ENCODE data around the gene IWS1.

Gene IWS1

DNA sequence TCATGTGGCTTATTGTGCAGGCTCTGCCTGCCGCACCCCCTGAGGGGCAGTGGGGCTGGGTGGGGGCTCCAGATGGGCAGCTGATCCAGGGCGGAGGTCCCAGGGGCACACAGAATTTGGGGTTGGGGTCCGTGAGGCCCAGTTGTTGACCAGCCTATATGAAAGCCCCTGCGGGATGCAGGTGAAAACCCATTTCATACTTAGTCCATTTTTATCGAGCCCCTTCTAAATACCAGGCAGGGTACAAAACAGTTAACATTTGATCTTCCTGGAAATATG lies 39.8 kb upstream of the IWS1 start:
- TF ChIP-seq L3MBTL2 (conservative IDR thresholded peaks at IDR 0.05), result no peak
- TF ChIP-seq SUZ12 (IDR thresholded peaks at IDR 0.05), result no peak
- TF ChIP-seq ZNF384 (IDR thresholded peaks at IDR 0.05), result no peak
- TF ChIP-seq TARDBP (IDR thresholded peaks at IDR 0.05), result no peak
- TF ChIP-seq, protein P1, sequence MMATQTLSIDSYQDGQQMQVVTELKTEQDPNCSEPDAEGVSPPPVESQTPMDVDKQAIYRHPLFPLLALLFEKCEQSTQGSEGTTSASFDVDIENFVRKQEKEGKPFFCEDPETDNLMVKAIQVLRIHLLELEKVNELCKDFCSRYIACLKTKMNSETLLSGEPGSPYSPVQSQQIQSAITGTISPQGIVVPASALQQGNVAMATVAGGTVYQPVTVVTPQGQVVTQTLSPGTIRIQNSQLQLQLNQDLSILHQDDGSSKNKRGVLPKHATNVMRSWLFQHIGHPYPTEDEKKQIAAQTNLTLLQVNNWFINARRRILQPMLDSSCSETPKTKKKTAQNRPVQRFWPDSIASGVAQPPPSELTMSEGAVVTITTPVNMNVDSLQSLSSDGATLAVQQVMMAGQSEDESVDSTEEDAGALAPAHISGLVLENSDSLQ (IDR thresholded peaks at IDR 0.05), result no peak
- TF ChIP-seq FOXA1 (IDR thresholded peaks at IDR 0.05), result no peak
- no peak for TF ChIP-seq HDGF (IDR thresholded peaks at IDR 0.05; ENCODE audit: borderline replicate concordance)
- TF ChIP-seq NFRKB (IDR thresholded peaks at IDR 0.05), result no peak
- no peak for TF ChIP-seq LEF1 (IDR thresholded peaks at IDR 0.05; ENCODE audit: borderline replicate concordance)
- no peak for TF ChIP-seq BHLHE40 (IDR thresholded peaks at IDR 0.05; ENCODE audit: borderline replicate concordance)
- no peak for TF ChIP-seq FOXM1 (IDR thresholded peaks at IDR 0.05; ENCODE audit: borderline replicate concordance)
- TF ChIP-seq ELF4 (IDR thresholded peaks at IDR 0.05), result no peak
- no peak for TF ChIP-seq ARNT (IDR thresholded peaks at IDR 0.05)
- ChIA-PET POLR2A (no interaction called here), CTCF (interaction anchor here (1.3 kb wide), 1 partner anchor 86 kb away, joined by 3 read pairs; no protein-coding TSS in a partner anchor)
- DNase-seq (ENCODE audit: extremely low spot score), result no peak

DNA sequence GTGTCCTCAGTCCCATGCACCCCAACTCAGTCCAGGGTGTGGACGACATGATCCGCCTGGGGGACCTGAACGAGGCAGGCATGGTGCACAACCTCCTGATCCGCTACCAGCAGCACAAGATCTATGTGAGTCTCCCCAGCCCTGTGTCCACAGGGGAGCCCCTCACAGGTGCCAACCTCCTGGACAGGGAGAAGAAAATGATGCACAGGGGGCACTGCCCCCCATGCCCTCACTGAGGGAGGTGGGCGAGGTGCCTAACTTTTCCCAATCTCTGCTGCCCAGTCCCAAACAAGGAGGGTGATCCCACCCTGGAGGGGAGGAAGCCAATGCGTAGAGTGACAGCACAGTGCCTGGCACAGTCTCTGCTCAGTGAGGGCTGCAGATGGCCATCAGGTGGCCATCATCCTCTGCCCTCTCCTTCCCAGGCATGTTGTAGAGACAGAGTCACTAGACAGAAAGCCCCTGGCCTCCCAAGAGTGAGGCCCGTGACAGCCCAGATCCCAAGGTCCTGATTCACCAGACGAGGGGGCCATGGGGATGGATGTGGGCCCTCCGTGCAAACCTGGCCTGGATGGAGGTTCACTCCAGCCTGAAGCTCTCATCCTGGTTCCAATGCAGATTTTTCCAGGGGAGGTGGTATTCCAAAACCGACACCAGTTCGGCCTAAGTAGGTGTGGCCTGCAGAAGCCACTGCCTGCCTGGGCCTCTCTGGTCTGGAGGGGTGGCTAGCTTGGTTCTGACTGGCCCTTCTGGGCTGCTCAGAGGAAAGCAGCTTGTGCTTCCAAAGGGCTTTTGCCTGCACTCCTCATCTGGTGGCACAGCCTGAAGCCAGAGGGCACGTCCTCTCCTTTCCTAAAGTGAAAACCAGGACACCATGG lies 39.2 kb upstream of the IWS1 start:
- DNase-seq (ENCODE audit: extremely low spot score), result no peak
- TF ChIP-seq FOXA1 (IDR thresholded peaks at IDR 0.05) (no peak), TARDBP (IDR thresholded peaks at IDR 0.05) (no peak), LEF1 (IDR thresholded peaks at IDR 0.05; ENCODE audit: borderline replicate concordance) (no peak), ZNF384 (IDR thresholded peaks at IDR 0.05) (no peak), ARNT (IDR thresholded peaks at IDR 0.05) (no peak), NFRKB (IDR thresholded peaks at IDR 0.05) (no peak), ELF4 (IDR thresholded peaks at IDR 0.05) (no peak), CTBP1 (IDR thresholded peaks at IDR 0.05; ENCODE audit: borderline replicate concordance) (no peak), L3MBTL2 (conservative IDR thresholded peaks at IDR 0.05) (no peak), BHLHE40 (IDR thresholded peaks at IDR 0.05; ENCODE audit: borderline replicate concordance) (no peak), FOXK2 (IDR thresholded peaks at IDR 0.05) (no peak), SUZ12 (IDR thresholded peaks at IDR 0.05) (no peak), SP1 (IDR thresholded peaks at IDR 0.05) (no peak), FOXM1 (IDR thresholded peaks at IDR 0.05; ENCODE audit: borderline replicate concordance) (no peak), HDGF (IDR thresholded peaks at IDR 0.05; ENCODE audit: borderline replicate concordance) (no peak)
- TF ChIP-seq, protein P1 (IDR thresholded peaks at IDR 0.05), result no peak
- ChIA-PET POLR2A (no interaction called here), CTCF (no interaction called here)

DNA sequence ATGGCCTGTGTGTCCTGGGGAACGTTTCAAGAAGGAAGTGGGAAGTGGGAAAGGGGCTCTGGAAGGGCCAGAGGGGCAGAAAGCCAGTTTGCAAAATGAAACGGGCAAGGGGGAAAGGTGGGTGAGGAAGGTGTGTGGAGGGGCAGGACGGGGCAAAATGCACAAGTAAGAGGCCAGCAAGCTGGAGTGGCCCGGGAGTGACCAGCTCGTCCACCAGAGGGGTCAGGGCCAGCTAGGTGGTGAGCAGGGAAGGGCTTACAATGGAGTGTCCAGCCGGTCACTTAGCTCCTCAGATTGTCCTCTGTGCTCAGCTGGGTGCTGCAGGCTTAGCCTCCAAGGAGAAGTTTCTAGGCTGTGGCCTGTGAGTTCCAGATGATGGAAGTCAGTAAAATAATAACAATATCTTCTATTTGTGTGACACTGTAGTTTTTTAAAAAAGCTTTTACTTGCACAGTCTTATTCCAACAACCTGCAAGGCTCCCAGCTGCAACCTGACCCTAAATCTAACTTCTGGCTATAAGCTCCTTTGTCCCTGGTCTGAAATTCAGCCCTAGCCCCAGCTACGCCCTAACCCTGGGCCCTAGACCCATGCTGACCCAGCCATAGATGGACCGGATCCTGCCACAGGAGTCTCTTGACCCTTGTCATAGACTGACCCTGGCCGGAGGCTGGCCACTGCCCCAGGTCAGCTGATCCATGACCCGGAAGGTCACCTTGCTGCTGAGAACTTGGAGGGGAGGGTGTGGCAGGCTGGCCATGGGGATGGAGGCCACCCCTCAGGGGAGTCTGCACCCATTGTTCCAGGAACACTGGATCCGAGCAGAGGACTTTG lies 38.4 kb upstream of the IWS1 start:
- ChIA-PET POLR2A (no interaction called here), CTCF (no interaction called here)
- TF ChIP-seq HDGF (IDR thresholded peaks at IDR 0.05; ENCODE audit: borderline replicate concordance) (no peak), LEF1 (IDR thresholded peaks at IDR 0.05; ENCODE audit: borderline replicate concordance) (no peak), FOXA1 (IDR thresholded peaks at IDR 0.05) (no peak), NFRKB (IDR thresholded peaks at IDR 0.05) (no peak), SP1 (IDR thresholded peaks at IDR 0.05) (no peak), CTBP1 (IDR thresholded peaks at IDR 0.05; ENCODE audit: borderline replicate concordance) (no peak), ZNF384 (IDR thresholded peaks at IDR 0.05) (no peak), FOXK2 (IDR thresholded peaks at IDR 0.05) (no peak), SUZ12 (IDR thresholded peaks at IDR 0.05) (no peak), ELF4 (IDR thresholded peaks at IDR 0.05) (no peak), TARDBP (IDR thresholded peaks at IDR 0.05) (no peak), BHLHE40 (IDR thresholded peaks at IDR 0.05; ENCODE audit: borderline replicate concordance) (no peak), FOXM1 (IDR thresholded peaks at IDR 0.05; ENCODE audit: borderline replicate concordance) (no peak), L3MBTL2 (conservative IDR thresholded peaks at IDR 0.05) (no peak), ARNT (IDR thresholded peaks at IDR 0.05) (no peak)
- TF ChIP-seq, protein P1 (IDR thresholded peaks at IDR 0.05), result no peak
- no peak for DNase-seq (ENCODE audit: extremely low spot score)

DNA sequence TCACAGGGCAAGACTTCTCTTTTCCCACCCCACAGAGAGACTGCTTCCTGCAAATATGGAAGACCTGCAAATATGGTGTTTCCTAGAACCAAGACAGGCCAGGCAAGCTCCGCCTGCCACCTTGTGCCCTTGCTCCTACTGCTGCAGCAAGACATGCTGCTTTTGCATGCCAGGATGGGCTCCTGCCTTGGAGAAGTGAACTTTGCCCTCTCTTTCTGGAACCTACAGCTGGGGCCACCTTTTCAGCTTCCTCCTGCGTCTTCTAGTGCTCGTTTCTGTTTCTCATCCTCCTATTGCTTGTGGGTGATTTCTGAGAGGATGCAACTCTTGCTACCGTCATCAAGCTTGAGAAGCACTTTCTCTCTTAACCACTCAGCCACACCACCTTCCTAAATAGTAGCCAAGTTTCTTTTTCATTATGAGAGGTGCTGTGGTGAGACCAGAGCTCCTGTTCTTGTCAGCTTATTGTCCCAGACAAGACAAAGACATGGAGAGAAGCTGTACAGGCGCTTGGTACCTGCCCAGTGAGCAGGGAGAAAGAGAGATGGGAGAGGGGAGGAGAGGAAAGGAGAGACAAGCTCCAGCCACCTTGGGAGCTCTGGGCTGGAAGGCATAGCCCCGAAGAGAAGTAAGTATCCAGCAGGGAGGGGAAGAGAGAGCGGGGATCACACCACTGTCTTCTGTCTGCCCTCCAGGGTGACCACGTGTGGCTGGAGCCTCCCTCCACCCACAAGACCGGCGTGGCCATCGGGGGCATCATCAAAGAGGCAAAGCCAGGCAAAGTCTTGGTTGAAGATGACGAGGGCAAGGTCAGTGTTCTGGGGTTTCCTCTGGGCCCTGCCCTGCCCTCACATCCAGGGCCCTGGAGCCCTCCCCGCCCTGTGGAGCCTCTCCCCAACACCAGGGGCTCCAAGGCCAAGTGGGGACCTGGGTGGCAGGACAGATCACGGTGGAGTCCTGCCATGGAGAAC lies 37.5 kb upstream of the IWS1 start:
- no peak for DNase-seq (ENCODE audit: extremely low spot score)
- TF ChIP-seq TARDBP (IDR thresholded peaks at IDR 0.05) (no peak), NFRKB (IDR thresholded peaks at IDR 0.05) (no peak), ZNF384 (IDR thresholded peaks at IDR 0.05) (no peak), BHLHE40 (IDR thresholded peaks at IDR 0.05; ENCODE audit: borderline replicate concordance) (no peak)
- ChIA-PET CTCF (interaction anchor here (0.6 kb wide), 1 partner anchor 30 kb away, joined by 3 read pairs; no protein-coding TSS in a partner anchor), POLR2A (no interaction called here)

DNA sequence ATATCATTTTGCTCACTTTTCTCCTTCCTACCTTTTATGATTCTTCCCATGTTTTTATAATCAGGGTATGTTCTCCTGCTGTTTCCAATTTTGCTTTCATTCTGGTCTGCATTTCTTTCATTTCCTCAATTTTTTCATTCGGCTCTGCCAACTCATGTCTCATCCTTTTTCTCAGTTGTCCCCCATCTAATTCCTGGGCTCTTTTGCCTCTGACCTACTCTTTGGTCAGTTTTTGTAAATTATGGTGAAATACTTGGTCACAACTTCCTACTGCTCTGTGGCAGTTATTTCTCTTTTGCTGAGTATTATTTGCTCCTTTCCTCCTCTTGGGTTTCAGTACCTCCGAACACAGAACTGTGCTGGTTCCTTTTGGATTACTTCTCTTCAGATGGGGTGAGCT lies 36.6 kb upstream of the IWS1 start:
- DNase-seq (ENCODE audit: extremely low spot score), result no peak
- TF ChIP-seq HDGF (IDR thresholded peaks at IDR 0.05; ENCODE audit: borderline replicate concordance), result no peak
- TF ChIP-seq CTBP1 (IDR thresholded peaks at IDR 0.05; ENCODE audit: borderline replicate concordance), result no peak
- TF ChIP-seq ELF4 (IDR thresholded peaks at IDR 0.05), result no peak
- no peak for TF ChIP-seq NFRKB (IDR thresholded peaks at IDR 0.05)
- no peak for TF ChIP-seq SP1 (IDR thresholded peaks at IDR 0.05)
- TF ChIP-seq FOXK2 (IDR thresholded peaks at IDR 0.05), result no peak
- no peak for TF ChIP-seq ARNT (IDR thresholded peaks at IDR 0.05)
- TF ChIP-seq FOXA1 (IDR thresholded peaks at IDR 0.05), result no peak
- TF ChIP-seq FOXM1 (IDR thresholded peaks at IDR 0.05; ENCODE audit: borderline replicate concordance), result no peak
- no peak for TF ChIP-seq L3MBTL2 (conservative IDR thresholded peaks at IDR 0.05)
- TF ChIP-seq, protein P1 (IDR thresholded peaks at IDR 0.05), result no peak
- TF ChIP-seq BHLHE40 (IDR thresholded peaks at IDR 0.05; ENCODE audit: borderline replicate concordance), result no peak
- no peak for TF ChIP-seq ZNF384 (IDR thresholded peaks at IDR 0.05)
- TF ChIP-seq LEF1 (IDR thresholded peaks at IDR 0.05; ENCODE audit: borderline replicate concordance), result no peak
- TF ChIP-seq TARDBP (IDR thresholded peaks at IDR 0.05), result no peak
- CTCF ChIA-PET, result interaction anchor here (0.6 kb wide), 1 partner anchor 31 kb away, joined by 3 read pairs; no protein-coding TSS in a partner anchor
- POLR2A ChIA-PET, result no interaction called here

Measured in HEK293T (cell line).